ENCODE data around the gene CDC42BPB.

Gene CDC42BPB

DNA sequence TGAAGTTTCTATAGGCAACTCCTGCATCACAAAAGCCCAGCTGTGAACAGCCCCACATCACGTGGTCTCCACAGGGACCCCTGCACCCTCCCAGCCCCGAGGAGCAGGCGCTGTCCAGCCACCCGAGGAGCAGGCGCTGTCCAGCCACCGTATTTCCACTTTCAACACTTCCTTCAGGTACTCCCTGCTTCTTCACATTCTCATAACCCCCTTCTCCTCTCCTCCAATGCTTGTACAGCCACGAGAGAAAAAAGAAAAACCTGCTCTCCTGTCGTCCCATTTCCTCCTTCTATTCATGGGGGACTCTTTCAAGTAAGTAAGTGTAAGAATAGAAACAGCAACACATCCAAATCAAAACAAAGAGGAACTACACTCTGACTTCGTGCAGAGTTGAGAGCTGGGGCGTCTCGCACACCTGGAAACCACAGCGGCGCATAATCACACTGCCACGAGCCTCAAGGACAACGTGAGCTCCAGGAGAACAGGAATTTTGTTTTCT lies 11.9 kb downstream of the CDC42BPB start:
- peaks cover 5% of the 10 kb centered on the region for H3K36me3 ChIP-seq (replicated peaks)
- DNase-seq: no peak
- no peak overlapping the region for H3K27ac ChIP-seq
- no peak overlapping the region for H3K4me3 ChIP-seq (ENCODE audit: low read depth, low read length)
- H3K27me3 ChIP-seq (replicated peaks): no peaks in the 10 kb centered on the region
- in situ Hi-C loops (cut with HindIII; ENCODE audit: low pct_ligation_motif_present, low sequenced_read_pairs): no loop called here
- TF ChIP-seq, protein P1, sequence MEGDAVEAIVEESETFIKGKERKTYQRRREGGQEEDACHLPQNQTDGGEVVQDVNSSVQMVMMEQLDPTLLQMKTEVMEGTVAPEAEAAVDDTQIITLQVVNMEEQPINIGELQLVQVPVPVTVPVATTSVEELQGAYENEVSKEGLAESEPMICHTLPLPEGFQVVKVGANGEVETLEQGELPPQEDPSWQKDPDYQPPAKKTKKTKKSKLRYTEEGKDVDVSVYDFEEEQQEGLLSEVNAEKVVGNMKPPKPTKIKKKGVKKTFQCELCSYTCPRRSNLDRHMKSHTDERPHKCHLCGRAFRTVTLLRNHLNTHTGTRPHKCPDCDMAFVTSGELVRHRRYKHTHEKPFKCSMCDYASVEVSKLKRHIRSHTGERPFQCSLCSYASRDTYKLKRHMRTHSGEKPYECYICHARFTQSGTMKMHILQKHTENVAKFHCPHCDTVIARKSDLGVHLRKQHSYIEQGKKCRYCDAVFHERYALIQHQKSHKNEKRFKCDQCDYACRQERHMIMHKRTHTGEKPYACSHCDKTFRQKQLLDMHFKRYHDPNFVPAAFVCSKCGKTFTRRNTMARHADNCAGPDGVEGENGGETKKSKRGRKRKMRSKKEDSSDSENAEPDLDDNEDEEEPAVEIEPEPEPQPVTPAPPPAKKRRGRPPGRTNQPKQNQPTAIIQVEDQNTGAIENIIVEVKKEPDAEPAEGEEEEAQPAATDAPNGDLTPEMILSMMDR (IDR thresholded peaks at IDR 0.05; ENCODE audit: low read depth, low read length, missing control alignments): no peak

DNA sequence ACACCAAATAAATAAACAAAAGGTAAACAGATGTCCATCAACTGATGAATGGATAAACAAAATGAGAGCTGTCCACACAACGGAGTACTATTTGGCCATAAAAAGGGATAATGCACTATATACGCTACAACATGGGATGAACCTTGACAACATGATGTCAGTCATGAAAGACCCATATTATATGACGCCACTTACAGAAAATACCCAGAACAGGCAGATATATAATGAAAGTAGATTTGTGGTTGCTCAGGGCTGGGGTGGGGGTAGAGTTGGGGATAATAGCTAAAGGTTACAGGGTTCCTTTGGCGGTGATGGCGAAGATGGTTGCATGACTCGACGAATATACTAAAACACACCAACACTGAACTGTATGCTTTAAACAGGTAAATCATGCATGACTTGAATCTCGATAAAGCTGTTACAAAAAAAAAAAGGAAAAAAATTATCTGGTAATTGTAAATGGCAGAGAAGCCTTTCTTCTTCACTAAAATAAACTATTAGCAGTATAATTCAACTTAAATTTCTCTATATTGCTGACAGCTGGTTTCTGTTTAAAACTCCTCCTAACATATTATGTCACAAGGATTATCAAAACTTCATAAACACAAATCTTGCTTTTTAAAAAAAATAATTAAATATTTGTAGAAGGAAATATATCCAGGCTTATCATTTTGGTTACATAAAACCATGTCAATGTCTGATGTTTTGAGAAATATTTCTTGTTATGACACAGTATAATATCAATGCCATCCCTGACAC lies 13.9 kb downstream of the CDC42BPB start:
- TF ChIP-seq, protein P1 (IDR thresholded peaks at IDR 0.05; ENCODE audit: low read depth, low read length, missing control alignments): no peak
- Histone ChIP-seq H3K4me3 (ENCODE audit: low read depth, low read length) (no peak overlapping the region), H3K27ac (no peak overlapping the region), H3K27me3 (replicated peaks) (no peaks in the 10 kb centered on the region), H3K36me3 (replicated peaks) (peaks cover 5% of the 10 kb centered on the region)
- in situ Hi-C loops (cut with HindIII; ENCODE audit: low pct_ligation_motif_present, low sequenced_read_pairs): no loop called here
- DNase-seq: no peak

DNA sequence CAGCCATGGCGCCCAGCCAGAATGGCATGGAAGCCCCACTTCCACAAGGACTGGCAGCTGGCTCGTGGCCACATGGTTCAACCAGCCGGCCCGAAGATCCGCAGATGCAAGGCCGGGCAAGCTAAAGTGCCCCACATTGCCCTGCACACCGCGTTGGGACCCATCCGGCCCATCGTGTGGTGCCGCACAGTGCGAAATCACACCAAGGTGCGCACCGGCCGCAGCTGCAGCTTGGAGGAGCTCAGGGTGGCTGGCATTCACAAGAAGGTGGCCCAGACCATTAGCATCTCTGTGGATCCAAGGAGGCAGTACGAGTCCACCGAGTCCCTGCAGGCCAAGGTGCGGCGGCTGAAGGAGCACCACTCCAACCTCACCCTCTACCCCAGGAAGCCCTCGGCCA lies 15.9 kb downstream of the CDC42BPB start:
- Histone ChIP-seq H3K36me3 (replicated peaks) (peaks cover 5% of the 10 kb centered on the region), H3K4me3 (ENCODE audit: low read depth, low read length) (no peak overlapping the region), H3K27me3 (replicated peaks) (no peaks in the 10 kb centered on the region), H3K27ac (no peak overlapping the region)
- TF ChIP-seq, protein P1 (IDR thresholded peaks at IDR 0.05; ENCODE audit: low read depth, low read length, missing control alignments): no peak
- in situ Hi-C loops (cut with HindIII; ENCODE audit: low pct_ligation_motif_present, low sequenced_read_pairs): no loop called here
- DNase-seq: no peak

DNA sequence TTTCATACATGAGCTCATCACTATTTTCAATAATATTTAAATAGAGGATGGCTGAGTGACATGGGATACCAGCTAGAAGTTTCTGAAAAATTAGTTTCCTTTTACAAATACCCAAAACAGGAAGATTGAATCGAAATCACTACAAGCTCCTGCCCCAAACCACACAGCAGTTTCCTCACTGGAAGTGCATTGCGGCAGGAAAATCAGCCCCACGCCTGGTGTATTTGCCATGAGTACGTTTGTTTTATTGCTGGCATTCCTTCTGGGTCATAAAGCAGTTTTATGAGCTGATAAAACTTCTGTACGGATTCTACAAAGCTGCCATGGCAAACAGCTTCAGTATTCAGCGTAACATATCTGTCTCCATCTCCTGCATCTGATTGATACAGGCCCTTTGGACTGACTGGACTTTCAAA lies 23.7 kb downstream of the CDC42BPB start:
- DNase-seq: no peak
- Histone ChIP-seq H3K36me3 (replicated peaks) (no peaks in the 10 kb centered on the region), H3K27me3 (replicated peaks) (no peaks in the 10 kb centered on the region), H3K4me3 (ENCODE audit: low read depth, low read length) (no peak overlapping the region), H3K27ac (no peak overlapping the region)
- TF ChIP-seq, protein P1 (IDR thresholded peaks at IDR 0.05; ENCODE audit: low read depth, low read length, missing control alignments): no peak
- in situ Hi-C loops (cut with HindIII; ENCODE audit: low pct_ligation_motif_present, low sequenced_read_pairs): no loop called here

DNA sequence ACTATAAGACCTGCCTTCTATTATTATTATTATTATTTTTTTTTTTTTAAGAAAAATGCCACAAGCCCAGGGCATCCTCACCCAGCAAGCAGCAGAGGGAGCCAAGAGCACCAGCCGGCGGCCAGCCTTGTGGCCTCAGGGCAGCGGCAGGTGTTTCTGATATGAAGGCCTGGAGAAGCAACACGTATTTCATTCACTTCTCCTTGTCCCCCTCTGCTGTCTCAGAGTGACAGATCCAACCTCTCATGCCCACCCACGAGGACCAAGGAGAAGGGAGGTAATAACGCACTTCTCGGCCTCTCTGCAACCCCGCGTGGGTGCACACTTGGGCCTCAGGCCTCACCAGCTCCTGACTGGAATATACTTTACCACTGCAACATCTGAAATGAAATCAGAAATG lies 25.4 kb downstream of the CDC42BPB start:
- no peaks in the 10 kb centered on the region for H3K27me3 ChIP-seq (replicated peaks)
- H3K36me3 ChIP-seq (replicated peaks): no peaks in the 10 kb centered on the region
- TF ChIP-seq, protein P1 (IDR thresholded peaks at IDR 0.05; ENCODE audit: low read depth, low read length, missing control alignments): peak; percentile 31
- no peak overlapping the region for H3K27ac ChIP-seq
- in situ Hi-C loops (cut with HindIII; ENCODE audit: low pct_ligation_motif_present, low sequenced_read_pairs): no loop called here
- H3K4me3 ChIP-seq (ENCODE audit: low read depth, low read length): no peak overlapping the region
- no peak for DNase-seq

DNA sequence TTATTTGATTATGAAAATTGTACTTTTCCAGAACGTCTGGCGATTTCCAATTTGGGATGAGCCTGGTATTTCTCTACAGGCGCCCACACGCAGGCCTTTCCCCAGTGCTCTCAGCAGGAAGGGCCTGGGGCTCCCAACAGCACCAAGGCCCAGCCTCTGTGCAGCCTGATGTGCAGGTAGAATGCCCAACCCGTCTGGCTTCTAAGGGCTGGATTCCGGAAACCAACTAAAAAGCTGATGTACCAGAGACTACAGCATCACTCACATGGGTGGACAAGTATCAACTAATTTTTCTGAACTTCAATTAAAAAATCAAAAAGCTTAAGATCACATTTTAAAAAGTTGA lies 25.8 kb downstream of the CDC42BPB start:
- in situ Hi-C loops (cut with HindIII; ENCODE audit: low pct_ligation_motif_present, low sequenced_read_pairs): no loop called here
- H3K27me3 ChIP-seq (replicated peaks): no peaks in the 10 kb centered on the region
- H3K4me3 ChIP-seq (ENCODE audit: low read depth, low read length): no peak overlapping the region
- DNase-seq: no peak
- no peak overlapping the region for H3K27ac ChIP-seq
- TF ChIP-seq, protein P1 (IDR thresholded peaks at IDR 0.05; ENCODE audit: low read depth, low read length, missing control alignments): no peak
- no peaks in the 10 kb centered on the region for H3K36me3 ChIP-seq (replicated peaks)
